Fibroblast of skin of right quadriceps (primary cell): Measurements from ENCODE around the gene EHBP1.
A peak's percentile ranks its signal among the peaks of the same experiment; 100 is the strongest.
"Not testable (repeated sequence)": the region's sequence is repeated elsewhere in the genome, so short reads cannot be mapped to it uniquely, and the experiment has no call there.

ENCODE experiments used
- DNase-seq: peaks from one replicate; pipeline ENCODE4 v3.0.0-alpha.2; 2013

The EHBP1 gene

GRCh38 chr2:62966991-62967390 is 261.5 kb downstream of the EHBP1 start:
- DNase-seq: no peak

- no peak for DNase-seq
These were observed 262.7 kb downstream of the EHBP1 start for GRCh38 chr2:62968168-62968567.

- DNase-seq: no peak
These were observed 263.2 kb downstream of the EHBP1 start for GRCh38 chr2:62968668-62969067.

GRCh38 chr2:62971936-62972335 is 266.4 kb downstream of the EHBP1 start:
- DNase-seq: no peak

- no peak for DNase-seq
These were observed 267.1 kb downstream of the EHBP1 start for GRCh38 chr2:62972601-62973000.

GRCh38 chr2:62974999-62975398 is 269.5 kb downstream of the EHBP1 start:
- no peak for DNase-seq

- no peak for DNase-seq
These were observed 286.1 kb downstream of the EHBP1 start for GRCh38 chr2:62991605-62992004.

- no peak for DNase-seq
These were observed 287.0 kb downstream of the EHBP1 start for GRCh38 chr2:62992561-62992960.

GRCh38 chr2:62994206-62994605 is 288.7 kb downstream of the EHBP1 start:
- no peak for DNase-seq

GRCh38 chr2:62996534-62997186 is 291.1 kb downstream of the EHBP1 start:
- DNase-seq: no peak

GRCh38 chr2:62998949-62999348 is 293.4 kb downstream of the EHBP1 start:
- peak; percentile 31 for DNase-seq

- DNase-seq: peak; percentile 24
These were observed 294.4 kb downstream of the EHBP1 start for GRCh38 chr2:62999905-63000304.

- peak; percentile 37 for DNase-seq
These were observed 295.3 kb downstream of the EHBP1 start for GRCh38 chr2:63000801-63001200.

GRCh38 chr2:63001576-63001975 is 296.1 kb downstream of the EHBP1 start:
- no peak for DNase-seq

GRCh38 chr2:63003351-63003750 is 297.8 kb downstream of the EHBP1 start:
- DNase-seq: no peak

- DNase-seq: no peak
These were observed 302.4 kb downstream of the EHBP1 start for GRCh38 chr2:63007813-63008458.

GRCh38 chr2:63008838-63009237 is 303.3 kb downstream of the EHBP1 start:
- DNase-seq: no peak

- no peak for DNase-seq
These were observed 304.0 kb downstream of the EHBP1 start for GRCh38 chr2:63009490-63009889.

- DNase-seq: peak; percentile 50
These were observed 307.0 kb downstream of the EHBP1 start for GRCh38 chr2:63012541-63012940.

- DNase-seq: no peak
These were observed 307.9 kb downstream of the EHBP1 start for GRCh38 chr2:63013438-63013837.

- no peak for DNase-seq
These were observed 309.9 kb downstream of the EHBP1 start for GRCh38 chr2:63015389-63015788.

- DNase-seq: no peak
These were observed 312.9 kb downstream of the EHBP1 start for GRCh38 chr2:63018439-63018838.

GRCh38 chr2:63019686-63020085 is 314.2 kb downstream of the EHBP1 start:
- DNase-seq: not testable (repeated sequence)

- DNase-seq: peak; percentile 23
These were observed 317.9 kb downstream of the EHBP1 start for GRCh38 chr2:63023444-63023843.

- DNase-seq: no peak
These were observed 321.7 kb downstream of the EHBP1 start for GRCh38 chr2:63027220-63027619.
